Stimulated activated CD8-positive, alpha-beta memory T cell treated with anti-CD3 and anti-CD28 coated beads, Interleukin-12 subunit alpha, Interleukin-12 subunit beta, amount 100 ng/mL, for 4 hours (primary cell): Measurements from ENCODE around the gene DAGLB.
A peak's percentile ranks its signal among the peaks of the same experiment; 100 is the strongest.
"Not testable (repeated sequence)": the region's sequence is repeated elsewhere in the genome, so short reads cannot be mapped to it uniquely, and the experiment has no call there.

ENCODE experiments used
- DNase-seq: peaks from one replicate; pipeline ENCODE4 v3.0.0-alpha.2; 2020; ENCODE audit warnings: low read depth

The DAGLB gene

DNA sequence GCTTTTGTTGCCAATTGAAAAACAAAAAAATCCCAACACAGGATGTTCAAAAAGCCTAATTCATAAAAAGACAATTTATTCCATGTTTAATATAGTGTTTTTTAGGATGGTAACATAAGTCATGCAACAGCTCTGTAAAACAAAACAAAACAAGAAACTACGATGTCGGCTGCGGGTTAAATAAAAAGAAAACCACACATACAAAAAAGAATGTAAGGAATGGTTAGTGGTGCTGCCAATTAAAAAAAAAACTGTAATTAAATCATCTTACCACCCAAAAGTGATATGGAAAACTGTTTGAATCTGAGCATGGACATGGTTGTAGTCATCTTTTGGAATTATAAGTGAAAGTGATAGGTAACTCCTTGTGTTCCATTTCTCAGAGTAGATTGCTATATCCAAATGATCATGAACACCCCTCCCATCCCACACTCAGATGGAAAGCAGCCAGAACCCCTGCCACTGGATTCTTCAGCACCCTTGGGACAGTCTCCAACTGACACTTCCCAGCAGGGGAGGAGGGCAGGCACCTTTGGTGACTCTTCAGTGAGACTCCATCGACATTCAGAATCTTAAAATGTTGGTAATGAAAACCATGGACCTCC lies 14.3 kb upstream of the DAGLB start:
- DNase-seq: no peak

DNA sequence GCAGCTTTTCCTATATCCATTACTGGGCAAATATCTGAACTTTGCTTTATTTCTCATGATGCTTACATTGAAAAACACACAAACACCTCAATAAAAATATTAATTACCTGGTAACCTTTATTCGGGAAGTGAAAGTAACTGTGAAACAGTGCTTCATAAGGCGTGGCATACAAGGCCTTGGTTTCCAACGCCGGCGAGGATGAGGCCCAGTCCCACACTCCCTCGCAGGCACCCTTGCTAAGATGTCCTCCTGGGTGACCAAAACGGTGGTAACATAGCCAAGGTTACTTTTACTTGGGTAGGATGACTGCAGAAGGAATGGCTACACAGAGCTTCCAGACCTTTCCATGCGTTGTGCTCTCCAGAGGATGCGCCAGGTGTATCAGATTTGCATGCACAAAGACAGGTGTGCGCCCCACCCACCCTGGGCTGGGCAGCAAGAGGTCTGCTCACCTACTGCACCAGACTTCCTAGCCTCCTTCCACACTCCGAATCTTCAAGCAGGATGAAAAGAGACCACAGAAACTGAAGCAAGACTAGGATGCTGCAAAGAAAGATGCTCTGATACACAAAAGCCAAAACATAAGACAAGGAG lies 13.3 kb upstream of the DAGLB start:
- DNase-seq: no peak

DNA sequence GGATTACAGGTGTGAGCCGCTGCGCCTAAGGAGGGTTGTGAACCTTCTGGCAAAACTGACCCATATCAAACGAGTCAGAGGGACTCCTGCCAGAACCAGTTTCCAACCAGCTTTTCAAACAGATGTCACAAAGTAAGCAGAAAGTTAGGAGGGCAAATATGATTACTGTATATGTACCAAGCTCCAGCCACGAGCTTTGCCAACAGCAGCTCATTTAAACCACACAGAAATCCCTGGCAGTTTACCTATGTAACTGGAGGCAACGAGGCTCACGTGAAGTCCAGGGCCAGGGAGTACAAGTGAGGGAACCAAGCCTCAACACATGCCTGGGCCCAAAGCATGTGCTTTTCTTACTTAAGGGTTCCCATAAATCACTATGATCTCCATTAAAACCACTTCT lies 12.5 kb upstream of the DAGLB start:
- DNase-seq: no peak

DNA sequence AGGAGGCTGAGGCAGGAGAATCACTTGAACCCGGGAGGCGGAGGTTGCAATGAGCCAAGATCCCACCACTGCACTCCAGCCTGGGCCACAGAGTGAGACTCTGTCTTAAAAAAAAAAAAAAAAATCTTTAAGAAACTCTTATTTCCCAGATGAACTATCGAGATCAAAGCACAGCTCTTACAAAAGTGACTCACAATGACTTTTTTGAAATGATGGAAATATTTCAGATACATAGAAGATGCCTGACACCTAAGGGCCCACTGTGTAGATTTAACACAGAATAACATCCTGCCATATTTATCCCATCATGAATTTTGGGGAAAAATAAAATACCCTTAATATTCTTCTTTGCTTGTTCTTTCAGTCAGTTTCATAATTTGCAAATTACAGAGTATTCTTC lies 10.9 kb upstream of the DAGLB start:
- not testable (repeated sequence) for DNase-seq

DNA sequence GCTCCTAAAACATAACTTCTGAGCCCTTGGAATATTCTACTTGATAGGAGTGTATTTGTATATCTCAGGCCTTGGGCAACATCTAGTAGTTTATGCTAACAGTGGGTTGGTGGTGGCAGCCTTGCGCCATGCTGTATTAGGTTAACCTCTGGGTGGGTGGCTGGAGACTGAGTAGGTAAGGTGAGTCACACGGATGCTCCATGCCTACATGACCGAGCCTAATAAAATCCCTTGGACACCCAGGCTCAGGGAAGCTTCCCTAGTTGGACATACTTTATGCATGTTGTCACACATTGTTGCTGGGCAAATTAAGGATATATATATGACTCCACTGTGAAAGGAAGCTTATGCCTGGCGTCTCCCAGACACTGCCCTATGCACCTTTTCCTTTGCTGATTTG lies 6.0 kb upstream of the DAGLB start:
- DNase-seq: no peak

DNA sequence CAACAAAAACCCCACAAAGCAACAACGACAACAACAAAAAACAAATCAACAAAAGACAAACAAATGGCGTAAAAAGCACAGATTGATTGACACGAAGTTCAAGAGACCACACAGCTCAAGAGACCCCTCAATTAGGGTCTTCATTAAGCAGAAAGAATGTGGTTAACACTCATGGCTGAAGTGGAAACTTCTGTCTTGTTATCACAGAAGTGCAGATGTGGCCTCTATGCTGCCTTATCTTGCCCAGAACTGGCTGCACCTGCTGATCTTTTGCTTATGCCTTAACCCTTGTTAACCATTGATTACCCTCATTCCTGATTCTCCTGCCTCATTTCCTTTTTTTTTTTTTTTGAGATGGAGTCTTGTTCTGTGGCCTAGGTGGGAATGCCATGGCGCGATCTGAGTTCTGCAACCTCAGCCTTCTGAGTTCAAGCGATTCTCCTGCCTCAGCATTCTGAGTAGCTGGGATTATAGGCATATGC lies 3.5 kb upstream of the DAGLB start:
- no peak for DNase-seq

DNA sequence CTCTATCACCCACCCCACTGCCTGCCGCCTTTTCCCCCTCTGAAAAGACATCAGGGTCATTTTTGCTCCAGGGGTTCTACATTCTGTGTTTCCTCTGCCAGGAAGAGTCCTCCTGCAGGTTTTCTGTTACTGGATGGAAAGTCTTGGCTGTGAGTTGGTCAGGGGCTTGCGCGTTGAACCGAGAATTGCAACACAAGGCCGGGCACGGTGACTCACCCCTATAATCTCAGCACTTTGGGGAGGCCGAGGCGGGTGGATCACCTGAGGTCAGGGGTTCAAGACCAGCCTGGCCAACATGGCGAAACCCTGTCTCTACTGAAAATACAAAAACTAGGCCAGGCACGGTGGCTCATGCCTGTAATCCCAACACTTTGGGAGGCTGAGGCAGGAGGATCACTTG lies 2.8 kb upstream of the DAGLB start:
- not testable (repeated sequence) for DNase-seq

DNA sequence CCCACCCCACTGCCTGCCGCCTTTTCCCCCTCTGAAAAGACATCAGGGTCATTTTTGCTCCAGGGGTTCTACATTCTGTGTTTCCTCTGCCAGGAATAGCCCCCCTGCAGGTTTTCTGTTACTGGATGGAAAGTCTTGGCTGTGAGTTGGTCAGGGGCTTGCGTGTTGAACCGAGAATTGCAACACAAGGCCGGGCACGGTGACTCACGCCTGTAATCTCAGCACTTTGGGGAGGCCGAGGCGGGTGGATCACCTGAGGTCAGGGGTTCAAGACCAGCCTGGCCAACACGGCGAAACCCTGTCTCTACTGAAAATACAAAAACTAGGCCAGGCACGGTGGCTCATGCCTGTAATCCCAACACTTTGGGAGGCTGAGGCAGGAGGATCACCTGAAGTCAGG lies 2.1 kb upstream of the DAGLB start:
- DNase-seq: not testable (repeated sequence)

DNA sequence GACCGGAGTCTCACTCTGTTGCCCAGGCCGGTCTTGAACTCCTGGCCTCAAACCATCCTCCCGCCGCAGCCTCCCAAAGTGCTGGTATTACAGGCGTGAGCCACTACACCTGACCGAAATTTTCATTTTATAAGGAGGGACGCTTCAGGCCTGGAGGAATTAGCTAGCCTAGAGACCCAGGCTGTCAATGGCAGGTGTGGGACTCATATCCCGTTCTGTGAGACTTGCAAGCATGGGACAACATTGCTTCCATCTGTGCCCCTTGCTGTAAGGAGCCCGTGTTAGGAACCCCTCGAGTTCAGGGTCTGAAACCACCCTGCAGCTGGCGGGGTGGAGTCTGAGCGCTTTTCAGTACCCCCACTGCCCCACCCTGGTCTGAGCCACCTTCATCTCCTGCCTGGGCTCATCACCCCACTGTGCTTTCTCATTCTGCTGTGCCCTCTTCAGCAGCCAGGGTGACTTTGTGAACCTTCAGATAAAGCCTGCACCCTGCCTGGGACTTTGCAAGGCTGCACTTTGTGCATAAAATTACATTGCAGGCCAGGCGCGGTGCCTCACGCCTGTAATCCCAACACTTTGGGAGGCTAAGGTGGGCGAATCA lies 1.3 kb upstream of the DAGLB start:
- DNase-seq: no peak

DNA sequence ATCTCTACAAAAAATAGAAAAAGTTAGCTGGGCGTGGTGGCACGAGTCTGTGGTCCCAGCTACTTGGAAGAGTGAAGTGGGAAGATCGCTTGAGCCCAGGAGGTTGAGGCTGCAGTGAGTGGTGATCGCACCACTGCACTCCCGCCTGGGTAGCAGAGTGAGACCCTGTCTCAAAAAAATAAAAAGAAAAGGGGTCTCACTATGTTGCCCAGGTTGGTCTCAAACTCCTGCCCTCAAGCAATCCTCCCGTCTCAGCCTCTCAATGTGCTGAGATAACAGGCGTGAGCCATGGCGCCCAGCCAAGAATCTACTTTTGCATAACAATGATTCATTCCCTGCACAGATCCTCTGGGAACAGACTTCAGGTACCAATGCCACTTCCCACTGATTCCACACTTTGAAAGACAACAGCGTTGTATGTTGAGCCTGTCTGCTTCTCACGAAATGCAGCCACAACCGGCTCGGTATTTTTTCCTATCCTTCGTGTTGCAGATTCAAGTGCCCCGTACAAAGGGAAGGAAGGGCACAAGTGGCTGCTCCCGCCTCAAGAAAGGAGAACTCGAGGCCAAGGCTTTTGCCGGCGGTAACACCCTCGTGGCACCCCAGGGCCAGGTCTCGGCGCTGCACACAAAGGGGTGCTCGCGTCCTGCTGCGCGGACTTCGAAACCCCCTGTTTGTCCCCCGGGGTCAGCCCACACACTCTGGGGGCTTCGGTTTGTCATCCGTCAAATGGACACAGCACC lies 745 bp downstream of the DAGLB start:
- DNase-seq: no peak

DNA sequence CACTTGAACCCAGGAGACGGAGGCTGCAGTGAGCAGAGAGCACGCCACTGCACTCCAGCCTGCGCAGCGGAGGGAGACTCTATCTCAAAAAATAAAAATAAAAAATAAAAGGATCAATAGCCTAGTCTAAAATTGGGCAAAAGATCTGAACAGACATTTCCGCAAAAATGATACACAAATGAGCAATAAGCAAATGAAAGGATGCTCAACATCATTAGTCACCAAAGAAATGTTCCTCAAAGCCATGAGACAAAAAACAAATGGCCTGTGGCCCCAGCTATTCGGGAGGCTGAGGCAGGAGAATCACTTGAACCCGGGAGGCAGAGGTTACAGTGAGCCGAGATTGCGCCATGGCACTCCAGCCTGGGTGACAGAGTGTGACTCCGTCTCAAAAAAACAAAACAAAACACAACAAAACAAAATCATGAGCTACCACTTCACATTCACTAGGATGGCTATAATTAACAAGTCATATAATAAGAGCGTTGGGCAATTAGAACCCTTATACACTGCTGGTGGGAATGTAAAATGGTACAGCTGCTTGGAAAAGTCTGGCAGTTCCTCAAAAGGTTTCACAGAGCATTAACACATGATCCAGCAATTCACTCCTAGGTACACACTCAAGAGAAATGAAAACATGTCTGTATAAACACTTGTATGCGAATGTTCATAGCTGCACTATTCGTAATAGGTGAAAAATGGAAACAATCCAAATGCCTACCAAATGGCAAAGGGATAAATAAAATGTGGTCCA lies 3.1 kb downstream of the DAGLB start:
- no peak for DNase-seq

DNA sequence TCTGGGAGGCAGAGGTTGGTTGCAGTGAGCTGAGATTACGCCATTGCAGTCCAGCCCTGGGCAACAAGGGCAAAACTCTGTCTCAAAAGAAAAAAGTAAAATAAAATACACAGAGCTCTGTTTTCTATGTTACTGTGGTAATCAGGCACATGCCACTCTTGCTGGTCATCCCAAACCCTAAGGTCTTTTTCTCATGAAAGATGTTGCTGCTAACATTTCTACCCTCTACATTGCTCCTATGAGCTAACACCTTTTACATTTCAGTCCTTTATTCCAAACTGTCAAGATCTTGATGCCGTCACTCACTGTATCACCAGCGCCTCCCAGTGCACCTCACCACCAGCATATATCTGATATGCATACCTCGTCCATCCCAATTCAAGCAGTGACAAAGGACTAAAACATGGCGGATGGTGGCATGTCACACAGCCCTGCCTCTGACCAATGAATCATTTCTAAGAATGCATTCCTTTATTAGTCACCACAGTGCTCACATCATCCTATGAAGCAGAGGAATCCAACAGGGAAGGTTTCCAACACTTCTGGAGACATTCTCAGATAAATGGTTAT lies 4.3 kb downstream of the DAGLB start:
- no peak for DNase-seq

DNA sequence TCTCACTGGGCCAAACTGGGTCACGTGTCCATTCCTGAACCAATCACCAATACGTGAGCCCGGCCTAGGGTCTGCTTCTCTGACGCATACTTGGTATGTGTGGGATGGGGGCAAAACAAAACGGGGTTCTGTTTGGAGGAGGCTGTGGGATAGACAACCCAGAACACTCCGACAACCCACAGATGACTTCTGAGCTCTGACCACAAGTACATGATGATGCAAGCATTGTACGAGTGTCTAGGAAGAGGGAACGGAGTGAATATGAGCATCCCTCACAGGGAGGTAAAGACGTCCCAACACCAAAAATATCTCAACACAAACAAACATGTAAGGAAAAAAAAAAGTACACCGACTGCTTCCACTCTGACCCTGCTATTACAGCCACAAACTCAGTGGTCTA lies 5.6 kb downstream of the DAGLB start:
- DNase-seq: no peak

DNA sequence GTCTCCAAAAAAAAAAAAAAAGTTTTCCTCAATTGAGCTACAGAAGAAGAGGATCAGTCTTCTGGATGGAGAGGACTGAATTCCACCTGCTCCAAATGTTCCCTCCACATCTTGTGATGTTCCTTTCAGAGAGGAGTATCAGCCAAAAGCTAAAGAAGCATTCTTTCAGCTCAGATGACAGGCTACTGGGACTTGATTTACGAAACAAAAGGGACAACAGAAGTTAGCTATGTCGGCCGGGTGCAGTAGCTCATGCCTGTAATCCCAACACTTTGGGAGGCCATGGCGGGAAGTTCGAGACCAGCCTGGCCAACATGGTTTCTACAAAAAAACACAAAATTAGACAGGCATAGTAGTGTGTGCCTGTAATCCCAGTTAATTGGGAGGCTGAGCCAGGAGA lies 7.4 kb downstream of the DAGLB start:
- no peak for DNase-seq

DNA sequence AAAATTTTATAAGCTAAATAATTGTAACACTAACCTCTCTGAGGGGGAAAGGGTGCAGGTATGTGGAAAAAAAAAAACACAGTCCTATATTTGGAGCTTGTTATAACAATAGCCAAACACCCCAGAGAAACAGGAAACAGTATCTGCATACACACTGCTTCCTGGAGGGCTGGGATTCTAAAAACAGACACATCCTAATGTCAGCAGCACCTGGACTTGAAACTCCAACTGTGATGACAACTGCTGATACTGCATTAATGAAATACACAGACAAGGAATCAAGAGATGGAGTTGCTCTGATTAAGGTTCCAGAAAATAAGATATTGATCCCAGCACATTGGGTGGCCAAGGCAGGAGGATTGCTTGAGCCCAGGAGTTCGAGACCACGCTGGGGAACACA lies 9.3 kb downstream of the DAGLB start:
- DNase-seq: no peak

DNA sequence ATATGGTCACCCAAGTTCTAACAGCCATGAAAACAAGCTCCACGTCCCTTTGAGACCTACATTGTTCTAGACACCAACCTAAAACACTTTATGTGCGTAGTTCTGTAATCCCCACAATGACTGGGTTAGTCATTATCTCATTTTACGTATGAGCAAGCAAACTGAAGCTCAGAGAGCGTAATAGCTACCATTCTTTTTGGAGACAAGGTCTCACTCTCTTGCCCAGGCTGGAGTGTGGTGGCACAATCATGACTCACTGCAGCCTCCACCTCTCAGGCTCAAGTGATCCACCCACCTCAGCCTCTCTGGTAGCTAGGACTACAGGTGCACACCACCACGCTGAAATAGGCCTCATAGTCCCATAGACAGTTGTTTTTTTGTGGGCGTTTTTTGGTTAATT lies 10.5 kb downstream of the DAGLB start:
- no peak for DNase-seq

DNA sequence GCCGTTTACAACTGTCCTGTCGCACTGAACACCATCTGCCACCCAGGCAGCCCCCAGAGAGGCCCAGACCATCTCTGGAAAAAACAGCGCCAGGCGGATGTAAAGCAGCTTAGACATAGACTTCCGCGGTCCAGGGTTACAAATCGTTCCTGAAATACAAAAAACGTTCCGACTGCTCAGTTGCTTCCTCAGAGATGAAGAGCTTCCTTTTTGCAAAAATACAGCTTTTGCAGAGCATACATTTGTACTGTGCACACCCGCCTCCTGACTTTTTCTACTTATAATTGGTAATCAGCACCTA lies 11.4 kb downstream of the DAGLB start:
- DNase-seq: no peak

DNA sequence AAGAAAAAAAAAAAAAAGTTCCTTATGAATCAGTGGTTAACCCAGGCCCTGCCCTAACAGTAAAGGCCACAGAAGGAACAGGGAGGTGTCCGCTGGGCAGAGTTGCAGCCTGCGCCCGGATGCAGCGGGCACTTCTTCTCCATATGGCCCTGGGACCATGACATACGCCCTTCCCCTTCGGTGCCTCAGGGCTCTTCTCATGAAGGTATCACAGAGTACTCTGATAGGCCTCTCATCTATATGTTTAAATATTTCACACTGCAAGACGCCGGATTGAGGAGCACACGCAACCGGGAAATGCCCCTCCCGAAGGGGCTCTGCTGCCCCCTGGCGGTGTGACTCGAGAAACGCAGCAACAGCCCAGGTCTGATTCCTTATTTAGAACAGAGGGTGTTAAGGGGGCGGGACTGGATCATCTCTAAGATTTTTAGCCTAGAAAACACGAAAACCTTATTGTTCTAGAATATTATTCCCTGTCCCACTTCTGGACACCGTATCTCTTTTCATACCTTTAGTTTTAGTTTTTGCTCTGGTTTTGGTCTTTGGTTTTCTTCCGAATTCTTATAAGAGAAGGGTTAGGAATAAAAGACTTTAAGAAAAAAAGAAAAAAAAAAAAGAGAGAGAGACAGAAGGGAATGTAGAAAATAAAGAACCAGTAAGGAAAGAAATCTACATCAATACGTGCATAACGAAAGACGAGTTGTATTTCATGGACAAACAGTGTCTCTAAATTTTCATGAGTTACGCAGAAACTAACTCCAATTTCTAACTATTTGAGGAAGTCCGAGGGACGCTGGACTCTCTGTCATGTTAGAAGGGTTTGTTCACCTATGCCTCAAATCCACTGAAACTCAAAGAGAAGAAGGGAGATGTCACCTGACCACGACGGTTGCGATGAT lies 12.0 kb downstream of the DAGLB start:
- peak; percentile 73 for DNase-seq

DNA sequence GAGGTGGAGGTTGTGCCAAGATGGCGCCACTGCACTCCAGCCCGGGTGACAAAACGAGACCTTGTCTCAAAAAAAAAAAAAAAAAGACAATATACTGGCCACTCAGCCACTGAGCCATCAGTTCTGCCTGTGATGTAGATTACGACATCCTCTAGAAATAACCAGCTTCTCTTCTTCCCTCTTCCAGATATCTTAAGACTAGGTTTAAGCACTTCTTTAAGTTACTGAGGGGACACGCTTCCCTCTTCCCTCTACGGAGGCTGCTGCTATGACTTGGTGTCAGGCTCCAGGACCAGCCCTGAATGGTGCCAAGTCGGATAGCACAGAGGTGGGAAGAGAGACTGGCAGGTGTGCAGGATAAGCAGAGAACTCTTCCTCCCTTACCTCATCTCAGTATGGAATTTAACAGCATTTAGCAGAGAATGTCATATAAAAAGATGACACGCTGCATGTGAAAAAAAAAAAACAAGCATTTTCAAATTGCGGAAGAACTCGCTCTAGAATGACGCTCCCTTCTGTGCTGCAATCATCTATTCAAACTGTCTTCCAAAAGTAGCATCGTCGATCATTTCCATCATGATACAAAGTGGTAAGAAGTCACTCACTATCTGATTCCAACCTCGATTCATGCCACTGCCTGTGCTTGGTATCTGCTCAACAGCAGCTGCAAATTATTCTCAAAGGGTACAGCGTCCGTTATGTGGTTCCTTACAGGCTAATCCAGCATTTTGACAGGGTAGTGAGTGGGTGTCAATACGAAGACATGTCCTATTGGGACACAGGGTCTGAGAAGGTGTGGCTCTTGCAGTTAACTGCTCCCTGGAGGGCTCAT lies 13.8 kb downstream of the DAGLB start:
- no peak for DNase-seq

DNA sequence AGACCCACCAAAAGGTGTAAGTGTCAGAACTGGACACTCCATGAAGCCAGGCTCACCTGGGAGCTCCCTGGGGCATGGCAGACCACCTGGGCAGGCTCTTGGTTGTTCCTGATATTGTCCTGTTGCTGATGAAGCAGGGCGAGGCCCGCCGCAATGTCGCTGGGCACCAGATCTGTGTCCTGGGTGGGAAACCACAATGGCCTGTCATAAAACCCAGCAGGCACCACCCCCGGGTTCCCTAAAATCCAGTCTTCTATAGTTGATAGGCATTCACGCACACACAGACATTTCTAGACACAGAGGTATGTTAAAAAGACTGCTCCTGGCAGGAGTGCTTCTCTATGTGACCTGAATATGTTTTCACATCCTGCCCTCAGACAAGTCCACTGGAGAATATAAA lies 15.0 kb downstream of the DAGLB start:
- DNase-seq: no peak
